ENCODE measurements around the gene GYPB. TPM values are rescaled to one million over a fixed set of nuclear protein-coding genes. Genes with fewer than 3 reads are reported as not detected.
"Not testable (repeated sequence)": the region's sequence is repeated elsewhere in the genome, so short reads cannot be mapped to it uniquely, and the experiment has no call there.

The GYPB gene
- total and polyA plus RNA-seq, 2 of the 8 experiments (the other 6 are each of a cell fraction or from before 2014, with no cell fraction given), result not detected

DNA sequence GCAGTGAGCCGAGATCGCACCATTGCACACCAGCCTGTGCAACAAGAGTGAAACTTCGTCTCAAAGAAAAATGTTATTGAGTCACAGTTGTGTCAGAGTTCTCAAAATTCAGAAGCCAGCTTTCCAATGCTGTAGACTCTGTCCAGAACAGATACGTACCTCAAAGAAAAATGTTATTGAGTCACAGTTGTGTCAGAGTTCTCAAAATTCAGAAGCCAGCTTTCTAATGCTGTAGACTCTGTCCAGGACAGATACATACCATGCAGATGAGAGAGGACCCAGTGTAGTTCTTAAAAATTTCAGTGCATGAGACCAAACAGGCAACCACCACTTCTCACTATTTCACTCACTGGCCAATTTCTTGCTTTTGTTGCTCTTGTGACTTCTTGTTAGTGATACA is 68.2 kb downstream of the GYPB start:
- H3K18ac ChIP-seq (ENCODE audit: extremely low read depth, low read length); H4K5ac ChIP-seq (ENCODE audit: insufficient read length, low read depth, low read length); H3K9ac ChIP-seq (replicated peaks in 1 of 4; ENCODE audit: extremely low read depth in 1 of 4, low read depth in 3 of 4, low read length in 3 of 4); CTCF ChIA-PET (ENCODE audit: partially characterized antibody); H2BK15ac ChIP-seq (ENCODE audit: low read length); POLR2A ChIA-PET (ENCODE audit: partially characterized antibody); H3K36me3 ChIP-seq (ENCODE audit: control insufficient read depth in 2 of 4, insufficient read depth in 4 of 4, low read length in 3 of 4); H3K56ac ChIP-seq (replicated peaks; ENCODE audit: insufficient read length, low read depth, low read length); H3K27me3 ChIP-seq (replicated peaks in 1 of 4; ENCODE audit: control insufficient read depth in 3 of 4, extremely low read depth in 1 of 4, insufficient read depth in 3 of 4, low read length in 3 of 4); H3K79me2 ChIP-seq (ENCODE audit: control insufficient read depth in 1 of 2, insufficient read depth in 2 of 2, low read length in 2 of 2); H3K79me1 ChIP-seq (ENCODE audit: low read depth, low read length); H2AK5ac ChIP-seq (ENCODE audit: low read depth, low read length); H2AFZ ChIP-seq (ENCODE audit: low read length); FAIRE-seq; H2BK12ac ChIP-seq (ENCODE audit: low read depth, low read length); H3K4me1 ChIP-seq (replicated peaks in 1 of 4; ENCODE audit: control insufficient read depth in 3 of 4, insufficient read depth in 4 of 4, low read length in 3 of 4); H4K8ac ChIP-seq (ENCODE audit: extremely low read depth, insufficient read depth, low read length); DNase-seq (ENCODE audit: low read depth in 1 of 2, low spot score in 2 of 2); H3K4me2 ChIP-seq (ENCODE audit: insufficient read depth in 1 of 2, low read depth in 2 of 2, low read length in 2 of 2); H2BK20ac ChIP-seq (ENCODE audit: low read length); H3K23me2 ChIP-seq (ENCODE audit: low read depth, low read length); H2BK5ac ChIP-seq (ENCODE audit: low read depth, low read length); H2BK120ac ChIP-seq (replicated peaks; ENCODE audit: low read depth, low read length); H3K23ac ChIP-seq (ENCODE audit: insufficient read length); H3K4ac ChIP-seq (replicated peaks; ENCODE audit: insufficient read length, low read depth, low read length); H3K27ac ChIP-seq (ENCODE audit: low read depth, low read length); H4K91ac ChIP-seq (replicated peaks; ENCODE audit: insufficient read length, low read length); H3K9me3 ChIP-seq (ENCODE audit: insufficient read depth in 2 of 2, low read depth in 1 of 2, low read length in 1 of 2); H3K4me3 ChIP-seq (ENCODE audit: extremely low read depth in 1 of 4, insufficient read depth in 2 of 4, low read depth in 3 of 4, low read length in 4 of 4); H3K14ac ChIP-seq (ENCODE audit: insufficient read length); H4K20me1 ChIP-seq (replicated peaks in 1 of 2; ENCODE audit: control insufficient read depth in 1 of 2, insufficient read depth in 2 of 2, low read length in 2 of 2): not testable (repeated sequence)
- WGBS, 2 experiments (ENCODE audit: extremely low coverage in 1 of 2, insufficient coverage in 1 of 2, insufficient read length in 1 of 2, insufficient replicate concordance in 2 of 2, low coverage in 1 of 2, low lambda C conversion rate in 2 of 2, missing lambda C conversion rate in 1 of 2), result 100% methylated on average over 4 of the region's 4 CpGs; no CpG with 5 or more reads in 1 of the 2 experiments

DNA sequence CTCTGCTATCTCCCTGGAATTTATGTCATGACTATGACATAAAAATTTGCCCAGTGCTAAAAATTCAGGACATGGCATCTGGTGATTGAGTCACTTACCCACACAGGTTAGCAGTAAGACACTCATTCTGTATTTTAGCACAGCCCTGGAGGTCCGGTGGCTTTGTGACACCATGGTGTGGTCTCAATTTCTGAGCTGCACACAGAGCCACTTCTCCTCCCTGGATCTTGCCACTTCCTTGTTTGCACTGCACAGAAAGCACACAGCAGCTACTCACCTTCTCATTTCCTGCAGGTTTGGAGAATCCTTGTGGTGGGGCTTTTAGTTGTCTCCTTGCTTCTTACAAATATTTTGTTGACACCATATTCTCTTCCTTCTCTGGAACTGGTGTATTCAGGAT is 69.0 kb downstream of the GYPB start:
- WGBS, 2 experiments (ENCODE audit: extremely low coverage in 1 of 2, insufficient coverage in 1 of 2, insufficient read length in 1 of 2, insufficient replicate concordance in 2 of 2, low coverage in 1 of 2, low lambda C conversion rate in 2 of 2, missing lambda C conversion rate in 1 of 2), result 83% methylated on average over 1 of the region's 1 CpG; no CpG with 5 or more reads in 1 of the 2 experiments
- H3K4me2 ChIP-seq (ENCODE audit: insufficient read depth in 1 of 2, low read depth in 2 of 2, low read length in 2 of 2); H3K27me3 ChIP-seq (replicated peaks in 1 of 4; ENCODE audit: control insufficient read depth in 3 of 4, extremely low read depth in 1 of 4, insufficient read depth in 3 of 4, low read length in 3 of 4); H2BK20ac ChIP-seq (ENCODE audit: low read length); H3K4me3 ChIP-seq (ENCODE audit: extremely low read depth in 1 of 4, insufficient read depth in 2 of 4, low read depth in 3 of 4, low read length in 4 of 4); DNase-seq (ENCODE audit: low read depth in 1 of 2, low spot score in 2 of 2); H3K23ac ChIP-seq (ENCODE audit: insufficient read length); H3K56ac ChIP-seq (replicated peaks; ENCODE audit: insufficient read length, low read depth, low read length); H2BK5ac ChIP-seq (ENCODE audit: low read depth, low read length); H3K9me3 ChIP-seq (ENCODE audit: insufficient read depth in 2 of 2, low read depth in 1 of 2, low read length in 1 of 2); H3K9ac ChIP-seq (replicated peaks in 1 of 4; ENCODE audit: extremely low read depth in 1 of 4, low read depth in 3 of 4, low read length in 3 of 4); H3K4me1 ChIP-seq (replicated peaks in 1 of 4; ENCODE audit: control insufficient read depth in 3 of 4, insufficient read depth in 4 of 4, low read length in 3 of 4); FAIRE-seq; H3K4ac ChIP-seq (replicated peaks; ENCODE audit: insufficient read length, low read depth, low read length); H2BK12ac ChIP-seq (ENCODE audit: low read depth, low read length); H3K79me2 ChIP-seq (ENCODE audit: control insufficient read depth in 1 of 2, insufficient read depth in 2 of 2, low read length in 2 of 2); H4K8ac ChIP-seq (ENCODE audit: extremely low read depth, insufficient read depth, low read length); H3K27ac ChIP-seq (ENCODE audit: low read depth, low read length); POLR2A ChIA-PET (ENCODE audit: partially characterized antibody); H3K18ac ChIP-seq (ENCODE audit: extremely low read depth, low read length); H2BK15ac ChIP-seq (ENCODE audit: low read length); H3K23me2 ChIP-seq (ENCODE audit: low read depth, low read length); H2AFZ ChIP-seq (ENCODE audit: low read length); H4K20me1 ChIP-seq (replicated peaks in 1 of 2; ENCODE audit: control insufficient read depth in 1 of 2, insufficient read depth in 2 of 2, low read length in 2 of 2); CTCF ChIA-PET (ENCODE audit: partially characterized antibody); H3K14ac ChIP-seq (ENCODE audit: insufficient read length); H2AK5ac ChIP-seq (ENCODE audit: low read depth, low read length); H4K5ac ChIP-seq (ENCODE audit: insufficient read length, low read depth, low read length); H3K79me1 ChIP-seq (ENCODE audit: low read depth, low read length); H2BK120ac ChIP-seq (replicated peaks; ENCODE audit: low read depth, low read length); H3K36me3 ChIP-seq (ENCODE audit: control insufficient read depth in 2 of 4, insufficient read depth in 4 of 4, low read length in 3 of 4); H4K91ac ChIP-seq (replicated peaks; ENCODE audit: insufficient read length, low read length): not testable (repeated sequence)

Data from H1 (cell line).